ENCODE measurements around the gene EVI5.

EVI5 gene

GRCh38 chr1:92583821-92584760 is 200.8 kb downstream of the EVI5 start:
- Histone ChIP-seq H3K9me3 (ENCODE audit: control insufficient read depth, insufficient read depth, low read length) (no peaks in the 10 kb centered on the region), H3K4me2 (ENCODE audit: low read length) (no peak overlapping the region), H3K27ac (ENCODE audit: low read depth, low read length) (no peak overlapping the region), H3K79me2 (ENCODE audit: control insufficient read depth, low read length) (no peaks in the 10 kb centered on the region), H4K20me1 (ENCODE audit: control insufficient read depth, insufficient read depth, low read depth, low read length) (no peaks in the 10 kb centered on the region), H3K27me3 (ENCODE audit: control insufficient read depth, low read length) (no peaks in the 10 kb centered on the region), H3K36me3 (ENCODE audit: control insufficient read depth, low read length) (no peaks in the 10 kb centered on the region), H3K4me1 (ENCODE audit: control insufficient read depth, low read length) (no peaks in the 10 kb centered on the region), H3K9me2 (replicated peaks; ENCODE audit: control insufficient read depth, low read length) (no peaks in the 10 kb centered on the region), H3K4me3 (ENCODE audit: low read length) (no peak overlapping the region), H3F3A (ENCODE audit: control insufficient read depth, insufficient read depth) (no peaks in the 10 kb centered on the region)
- TF ChIP-seq CTCF (IDR thresholded peaks at IDR 0.05; ENCODE audit: low read depth, low read length, poor library complexity, severe bottlenecking) (no peak), EZH2phosphoT487 (IDR thresholded peaks at IDR 0.05; ENCODE audit: borderline replicate concordance, low read length) (no peak)

- H3K9me3 ChIP-seq (ENCODE audit: control insufficient read depth, insufficient read depth, low read length) = no peaks in the 10 kb centered on the region
- H3K27me3 ChIP-seq (ENCODE audit: control insufficient read depth, low read length) = no peaks in the 10 kb centered on the region
- no peaks in the 10 kb centered on the region for H4K20me1 ChIP-seq (ENCODE audit: control insufficient read depth, insufficient read depth, low read depth, low read length)
- H3K4me1 ChIP-seq (ENCODE audit: control insufficient read depth, low read length) = no peaks in the 10 kb centered on the region
- H3K79me2 ChIP-seq (ENCODE audit: control insufficient read depth, low read length) = no peaks in the 10 kb centered on the region
- H3K9me2 ChIP-seq (replicated peaks; ENCODE audit: control insufficient read depth, low read length) = no peaks in the 10 kb centered on the region
- no peak overlapping the region for H3K4me3 ChIP-seq (ENCODE audit: low read length)
- no peak for TF ChIP-seq EZH2phosphoT487 (IDR thresholded peaks at IDR 0.05; ENCODE audit: borderline replicate concordance, low read length)
- no peak for TF ChIP-seq CTCF (IDR thresholded peaks at IDR 0.05; ENCODE audit: low read depth, low read length, poor library complexity, severe bottlenecking)
- no peak overlapping the region for H3K4me2 ChIP-seq (ENCODE audit: low read length)
- H3F3A ChIP-seq (ENCODE audit: control insufficient read depth, insufficient read depth) = no peaks in the 10 kb centered on the region
- no peaks in the 10 kb centered on the region for H3K36me3 ChIP-seq (ENCODE audit: control insufficient read depth, low read length)
- no peak overlapping the region for H3K27ac ChIP-seq (ENCODE audit: low read depth, low read length)
These were observed 207.5 kb downstream of the EVI5 start for GRCh38 chr1:92577261-92577895.

- H3K79me2 ChIP-seq (ENCODE audit: control insufficient read depth, low read length) = no peaks in the 10 kb centered on the region
- H3K36me3 ChIP-seq (ENCODE audit: control insufficient read depth, low read length) = no peaks in the 10 kb centered on the region
- TF ChIP-seq EZH2phosphoT487 (IDR thresholded peaks at IDR 0.05; ENCODE audit: borderline replicate concordance, low read length) = no peak
- no peak for TF ChIP-seq CTCF (IDR thresholded peaks at IDR 0.05; ENCODE audit: low read depth, low read length, poor library complexity, severe bottlenecking)
- H3K27me3 ChIP-seq (ENCODE audit: control insufficient read depth, low read length) = no peaks in the 10 kb centered on the region
- no peak overlapping the region for H3K4me2 ChIP-seq (ENCODE audit: low read length)
- no peak overlapping the region for H3K4me3 ChIP-seq (ENCODE audit: low read length)
- H3F3A ChIP-seq (ENCODE audit: control insufficient read depth, insufficient read depth) = no peaks in the 10 kb centered on the region
- no peaks in the 10 kb centered on the region for H3K9me3 ChIP-seq (ENCODE audit: control insufficient read depth, insufficient read depth, low read length)
- no peaks in the 10 kb centered on the region for H3K4me1 ChIP-seq (ENCODE audit: control insufficient read depth, low read length)
- H3K9me2 ChIP-seq (replicated peaks; ENCODE audit: control insufficient read depth, low read length) = no peaks in the 10 kb centered on the region
- no peak overlapping the region for H3K27ac ChIP-seq (ENCODE audit: low read depth, low read length)
- H4K20me1 ChIP-seq (ENCODE audit: control insufficient read depth, insufficient read depth, low read depth, low read length) = no peaks in the 10 kb centered on the region
These were observed 209.8 kb downstream of the EVI5 start for GRCh38 chr1:92575123-92575522.
